IPS-NIHi7 (cell line): ENCODE measurements around the gene SHOC1.
"Not testable (repeated sequence)": the region's sequence is repeated elsewhere in the genome, so short reads cannot be mapped to it uniquely, and the experiment has no call there.

ENCODE experiments used
- DNase-seq: peaks from one replicate; pipeline ENCODE4 v3.0.0; 2012; ENCODE audit warnings: mixed read lengths; ENCODE audit errors: extremely low spot score

SHOC1 gene

GRCh38 chr9:111805262-111805661 lies 10.5 kb upstream of the SHOC1 start:
- no peak for DNase-seq

- DNase-seq: no peak
Measured at GRCh38 chr9:111804636-111805035, 9.9 kb upstream of the SHOC1 start.

GRCh38 chr9:111803924-111804323 lies 9.2 kb upstream of the SHOC1 start:
- no peak for DNase-seq

GRCh38 chr9:111799915-111800526 lies 5.3 kb upstream of the SHOC1 start:
- no peak for DNase-seq

- no peak for DNase-seq
Measured at GRCh38 chr9:111799506-111799905, 4.8 kb upstream of the SHOC1 start.

- no peak for DNase-seq
Measured at GRCh38 chr9:111798786-111799185, 4.0 kb upstream of the SHOC1 start.

- no peak for DNase-seq
Measured at GRCh38 chr9:111795557-111795839, 761 bp upstream of the SHOC1 start.

GRCh38 chr9:111791821-111792220 lies 2.9 kb downstream of the SHOC1 start:
- not testable (repeated sequence) for DNase-seq

GRCh38 chr9:111789881-111790280 lies 4.9 kb downstream of the SHOC1 start:
- DNase-seq: no peak

- no peak for DNase-seq
Measured at GRCh38 chr9:111783857-111784256, 10.9 kb downstream of the SHOC1 start.

GRCh38 chr9:111783424-111783823 lies 11.3 kb downstream of the SHOC1 start:
- no peak for DNase-seq

GRCh38 chr9:111766066-111766465 lies 28.7 kb downstream of the SHOC1 start:
- no peak for DNase-seq

GRCh38 chr9:111762556-111762955 lies 32.2 kb downstream of the SHOC1 start:
- DNase-seq: no peak

- peak; percentile 56 for DNase-seq
Measured at GRCh38 chr9:111759762-111760639, 34.7 kb downstream of the SHOC1 start.

- no peak for DNase-seq
Measured at GRCh38 chr9:111754800-111755199, 39.9 kb downstream of the SHOC1 start.

GRCh38 chr9:111752455-111752854 lies 42.3 kb downstream of the SHOC1 start:
- DNase-seq: no peak
